GM10266 (cell line): ENCODE results near the gene RSU1.

Source experiments
- DNase-seq: peaks from one replicate; pipeline ENCODE4 v3.0.0; 2012; ENCODE audit errors: extremely low spot score
- TF ChIP-seq, protein P1 (sequence below): IDR thresholded peaks from 2 replicates; pipeline ENCODE4 v1.5.1; 2012; ENCODE audit warnings: mild to moderate bottlenecking, low read depth; ENCODE audit not compliant: control insufficient read depth, insufficient read depth; ENCODE audit errors: missing control alignments

RSU1 gene

GRCh38 chr10:16559236-16559773 is 257.9 kb downstream of the RSU1 start:
- TF ChIP-seq, protein P1, sequence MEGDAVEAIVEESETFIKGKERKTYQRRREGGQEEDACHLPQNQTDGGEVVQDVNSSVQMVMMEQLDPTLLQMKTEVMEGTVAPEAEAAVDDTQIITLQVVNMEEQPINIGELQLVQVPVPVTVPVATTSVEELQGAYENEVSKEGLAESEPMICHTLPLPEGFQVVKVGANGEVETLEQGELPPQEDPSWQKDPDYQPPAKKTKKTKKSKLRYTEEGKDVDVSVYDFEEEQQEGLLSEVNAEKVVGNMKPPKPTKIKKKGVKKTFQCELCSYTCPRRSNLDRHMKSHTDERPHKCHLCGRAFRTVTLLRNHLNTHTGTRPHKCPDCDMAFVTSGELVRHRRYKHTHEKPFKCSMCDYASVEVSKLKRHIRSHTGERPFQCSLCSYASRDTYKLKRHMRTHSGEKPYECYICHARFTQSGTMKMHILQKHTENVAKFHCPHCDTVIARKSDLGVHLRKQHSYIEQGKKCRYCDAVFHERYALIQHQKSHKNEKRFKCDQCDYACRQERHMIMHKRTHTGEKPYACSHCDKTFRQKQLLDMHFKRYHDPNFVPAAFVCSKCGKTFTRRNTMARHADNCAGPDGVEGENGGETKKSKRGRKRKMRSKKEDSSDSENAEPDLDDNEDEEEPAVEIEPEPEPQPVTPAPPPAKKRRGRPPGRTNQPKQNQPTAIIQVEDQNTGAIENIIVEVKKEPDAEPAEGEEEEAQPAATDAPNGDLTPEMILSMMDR = no peak
- DNase-seq = no peak

- TF ChIP-seq, protein P1 = no peak
- no peak for DNase-seq
Measured at GRCh38 chr10:16547973-16548372, 269.3 kb downstream of the RSU1 start.

- TF ChIP-seq, protein P1 = peak; percentile 62
- peak; percentile 55 for DNase-seq
Measured at GRCh38 chr10:16545116-16545736, 272.0 kb downstream of the RSU1 start.

GRCh38 chr10:16544591-16544990 is 272.6 kb downstream of the RSU1 start:
- DNase-seq = no peak
- TF ChIP-seq, protein P1 = no peak

DNA sequence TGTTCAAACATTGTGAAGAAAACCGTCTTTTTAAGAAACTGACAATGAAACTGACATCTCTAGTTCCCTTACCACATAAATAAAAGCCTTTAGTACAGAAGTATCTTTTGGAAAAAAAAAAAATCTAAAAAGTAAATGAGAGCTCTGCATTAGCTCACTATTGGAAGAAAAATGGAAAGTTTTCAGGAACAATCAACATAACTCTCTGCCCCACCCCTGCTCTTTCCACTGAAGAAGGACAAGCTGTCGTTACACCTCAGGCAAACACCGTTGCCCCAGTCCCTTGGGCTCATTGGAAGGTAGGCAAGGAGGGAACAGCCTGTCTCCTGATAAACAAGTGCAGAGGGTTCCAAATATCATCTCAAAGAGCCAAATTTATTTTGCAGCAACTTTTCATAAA is 273.1 kb downstream of the RSU1 start:
- DNase-seq = no peak
- TF ChIP-seq, protein P1 = no peak
